ENCODE data around the gene MT1G.

The MT1G gene

DNA sequence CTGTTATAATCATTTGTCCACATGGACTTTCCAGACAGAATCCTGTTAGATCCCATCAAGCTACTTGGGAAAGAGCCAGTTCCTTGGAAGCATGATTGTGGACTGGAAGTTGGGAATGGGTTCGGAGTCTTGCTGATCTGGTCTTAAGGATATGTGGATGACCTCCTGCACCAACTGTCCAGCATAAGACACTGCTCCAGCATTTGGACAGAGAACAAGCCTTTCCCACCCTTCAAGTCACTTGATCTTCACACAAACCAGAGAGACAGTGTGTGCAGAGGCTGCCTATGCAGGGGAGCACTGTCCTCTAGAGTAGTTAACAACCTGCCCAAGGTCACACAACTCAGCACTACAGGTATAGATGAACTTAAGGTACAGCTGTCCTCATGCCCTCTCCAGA lies 22.0 kb downstream of the MT1G start:
- H3K4me3 ChIP-seq (ENCODE audit: low read depth, low read length), result no peak overlapping the region
- TF ChIP-seq, protein P1, sequence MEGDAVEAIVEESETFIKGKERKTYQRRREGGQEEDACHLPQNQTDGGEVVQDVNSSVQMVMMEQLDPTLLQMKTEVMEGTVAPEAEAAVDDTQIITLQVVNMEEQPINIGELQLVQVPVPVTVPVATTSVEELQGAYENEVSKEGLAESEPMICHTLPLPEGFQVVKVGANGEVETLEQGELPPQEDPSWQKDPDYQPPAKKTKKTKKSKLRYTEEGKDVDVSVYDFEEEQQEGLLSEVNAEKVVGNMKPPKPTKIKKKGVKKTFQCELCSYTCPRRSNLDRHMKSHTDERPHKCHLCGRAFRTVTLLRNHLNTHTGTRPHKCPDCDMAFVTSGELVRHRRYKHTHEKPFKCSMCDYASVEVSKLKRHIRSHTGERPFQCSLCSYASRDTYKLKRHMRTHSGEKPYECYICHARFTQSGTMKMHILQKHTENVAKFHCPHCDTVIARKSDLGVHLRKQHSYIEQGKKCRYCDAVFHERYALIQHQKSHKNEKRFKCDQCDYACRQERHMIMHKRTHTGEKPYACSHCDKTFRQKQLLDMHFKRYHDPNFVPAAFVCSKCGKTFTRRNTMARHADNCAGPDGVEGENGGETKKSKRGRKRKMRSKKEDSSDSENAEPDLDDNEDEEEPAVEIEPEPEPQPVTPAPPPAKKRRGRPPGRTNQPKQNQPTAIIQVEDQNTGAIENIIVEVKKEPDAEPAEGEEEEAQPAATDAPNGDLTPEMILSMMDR (IDR thresholded peaks at IDR 0.05; ENCODE audit: low read depth, low read length), result no peak

DNA sequence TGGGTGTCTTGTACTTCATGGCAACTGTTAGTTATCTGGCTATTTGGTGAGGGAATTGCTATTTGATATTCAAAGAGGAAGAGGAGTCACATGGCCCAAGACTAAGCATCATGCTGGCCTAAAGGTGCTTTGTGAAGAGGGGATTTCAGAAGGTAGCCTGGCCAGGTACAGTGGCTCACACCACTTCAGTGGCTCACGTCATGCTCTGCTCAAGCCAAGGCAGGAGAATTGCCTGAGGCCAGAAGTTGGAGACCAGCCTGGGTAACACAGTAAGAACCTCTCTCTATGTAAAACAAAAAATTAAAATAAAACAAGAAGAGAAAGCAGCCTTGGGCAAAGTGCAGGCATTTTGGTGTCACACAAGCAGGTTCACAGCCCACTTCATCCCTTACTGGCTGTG lies 22.6 kb downstream of the MT1G start:
- TF ChIP-seq, protein P1 (IDR thresholded peaks at IDR 0.05; ENCODE audit: low read depth, low read length), result no peak
- H3K4me3 ChIP-seq (ENCODE audit: low read depth, low read length), result no peak overlapping the region

DNA sequence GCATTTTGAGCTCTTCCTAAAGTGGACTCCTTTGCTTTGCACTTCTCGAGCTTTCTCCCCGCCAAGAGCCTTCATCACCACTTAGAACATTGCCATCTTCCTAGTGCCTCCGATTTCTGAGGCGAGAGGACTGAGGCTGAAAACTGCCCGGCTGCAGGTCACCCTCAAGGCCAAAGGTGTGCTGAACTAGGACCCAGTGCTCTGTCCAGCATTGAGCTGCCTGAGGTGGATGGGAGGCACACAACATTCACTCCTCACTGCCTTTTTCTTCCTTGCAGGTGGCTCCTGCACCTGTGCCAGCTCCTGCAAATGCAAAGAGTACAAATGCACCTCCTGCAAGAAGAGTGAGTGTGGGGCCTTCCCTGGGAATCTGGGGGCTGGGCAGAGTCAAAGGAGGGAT lies 24.0 kb downstream of the MT1G start:
- TF ChIP-seq, protein P1 (IDR thresholded peaks at IDR 0.05; ENCODE audit: low read depth, low read length), result no peak
- H3K4me3 ChIP-seq (ENCODE audit: low read depth, low read length), result no peak overlapping the region

DNA sequence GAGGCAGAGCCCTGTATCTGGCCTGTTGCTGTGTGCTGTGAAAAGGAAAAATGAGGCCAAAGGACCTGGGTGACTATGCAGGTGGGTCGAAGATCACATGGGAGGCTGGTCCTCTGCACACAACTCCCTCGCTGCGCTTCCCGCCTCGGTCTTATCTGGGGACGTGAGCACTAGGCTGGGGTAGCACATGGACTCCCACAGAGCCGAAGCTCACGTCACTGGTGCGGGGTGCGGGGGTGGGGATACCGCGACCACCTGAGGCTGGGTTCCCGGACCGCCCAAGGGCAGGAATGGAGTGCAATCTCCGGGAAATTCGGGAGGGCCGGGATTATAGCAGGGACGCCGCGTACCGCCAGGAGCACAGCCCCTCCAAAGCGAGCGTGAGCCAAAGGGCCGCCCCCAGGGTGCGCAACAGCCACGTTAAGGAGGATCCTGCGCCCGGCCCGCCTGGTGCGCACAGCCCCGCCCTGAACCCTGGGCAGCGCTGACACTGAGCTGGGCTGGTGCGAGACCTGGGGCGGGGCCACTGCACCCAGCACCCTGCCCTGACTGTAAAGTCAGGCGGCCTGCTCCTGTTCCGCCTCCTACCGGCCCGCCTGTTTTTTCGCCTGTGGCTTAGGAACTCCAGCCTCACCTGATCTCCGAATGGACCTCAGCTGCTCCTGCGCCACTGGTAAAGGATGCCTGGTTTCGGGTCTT lies 24.6 kb downstream of the MT1G start:
- TF ChIP-seq, protein P1 (IDR thresholded peaks at IDR 0.05; ENCODE audit: low read depth, low read length), result no peak
- H3K4me3 ChIP-seq (ENCODE audit: low read depth, low read length), result no peak overlapping the region

DNA sequence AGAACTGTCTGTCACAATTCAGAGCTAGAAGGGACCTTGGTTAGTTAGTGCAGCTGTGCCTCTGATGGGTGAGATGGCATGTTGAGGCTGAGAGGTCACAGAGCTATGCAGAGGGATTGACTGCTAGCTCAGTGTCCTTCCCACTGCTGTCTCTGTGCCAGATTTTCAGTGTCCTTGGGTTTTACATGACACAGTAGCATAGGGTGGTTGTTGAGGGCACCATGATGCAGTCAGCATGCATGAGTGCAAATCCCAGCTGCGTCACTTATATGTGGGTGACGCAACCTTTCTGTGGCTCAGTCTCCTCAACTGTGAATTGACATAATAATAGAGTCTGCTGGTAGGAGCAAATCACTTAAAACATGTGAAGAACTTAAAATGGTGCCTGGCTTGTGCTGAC lies 26.7 kb downstream of the MT1G start:
- TF ChIP-seq, protein P1 (IDR thresholded peaks at IDR 0.05; ENCODE audit: low read depth, low read length), result no peak
- no peak overlapping the region for H3K4me3 ChIP-seq (ENCODE audit: low read depth, low read length)

DNA sequence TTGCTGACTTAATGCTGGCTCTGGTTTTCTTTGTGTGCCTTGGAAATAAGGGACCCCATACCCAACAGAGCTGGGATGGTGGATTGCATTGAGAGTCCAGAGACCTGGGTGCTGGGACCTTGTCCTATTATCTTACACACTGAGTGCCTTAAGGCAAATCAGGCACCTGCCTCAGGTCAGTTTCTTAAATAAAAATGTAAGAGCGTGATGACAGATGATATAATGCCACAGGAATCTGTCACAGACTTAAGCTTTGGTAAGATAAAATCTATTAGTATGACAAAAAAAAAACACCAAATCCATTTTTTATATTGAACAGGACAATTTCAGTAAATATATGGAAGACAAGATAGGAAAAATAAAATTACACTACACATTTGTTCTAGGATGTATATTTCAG lies 27.8 kb downstream of the MT1G start:
- TF ChIP-seq, protein P1 (IDR thresholded peaks at IDR 0.05; ENCODE audit: low read depth, low read length), result no peak
- H3K4me3 ChIP-seq (ENCODE audit: low read depth, low read length), result no peak overlapping the region

DNA sequence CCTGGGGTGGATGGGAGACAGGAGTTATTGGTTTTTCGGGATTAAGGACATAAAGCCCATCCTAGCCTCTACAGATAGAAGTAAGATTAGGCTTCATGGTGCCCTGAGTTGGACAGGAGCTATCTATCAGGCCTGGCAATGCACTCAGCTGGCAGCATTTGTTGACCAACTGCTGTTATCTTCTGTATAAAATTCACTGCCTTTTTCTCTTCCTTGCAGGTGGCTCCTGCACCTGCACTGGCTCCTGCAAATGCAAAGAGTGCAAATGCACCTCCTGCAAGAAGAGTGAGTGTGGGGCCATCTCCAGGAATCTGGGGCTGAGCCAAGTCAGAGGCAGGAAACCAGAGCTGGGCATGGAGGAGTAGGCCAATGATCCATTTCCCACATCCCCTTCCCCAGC lies 28.8 kb downstream of the MT1G start:
- TF ChIP-seq, protein P1 (IDR thresholded peaks at IDR 0.05; ENCODE audit: low read depth, low read length), result no peak
- no peak overlapping the region for H3K4me3 ChIP-seq (ENCODE audit: low read depth, low read length)
